ENCODE measurements around the gene KRTAP10-10.
"Not testable (repeated sequence)": the region's sequence is repeated elsewhere in the genome, so short reads cannot be mapped to it uniquely, and the experiment has no call there.

The KRTAP10-10 gene

GRCh38 chr21:44684077-44684476 is 46.9 kb downstream of the KRTAP10-10 start:
- Histone ChIP-seq H3K4me1 (ENCODE audit: insufficient read depth, low read length) (no peaks in the 10 kb centered on the region), H3K36me3 (ENCODE audit: insufficient read depth, low read length) (no peaks in the 10 kb centered on the region), H2AFZ (ENCODE audit: low read depth, low read length) (no peak overlapping the region), H4K20me1 (ENCODE audit: insufficient read depth, low read length) (no peaks in the 10 kb centered on the region), H3K27me3 (ENCODE audit: insufficient read depth, low read length, poor library complexity) (no peaks in the 10 kb centered on the region), H3K9me3 (ENCODE audit: insufficient read depth, low read length, severe bottlenecking) (no peaks in the 10 kb centered on the region), H3K27ac (ENCODE audit: low read length) (no peak overlapping the region), H3K4me2 (ENCODE audit: insufficient read depth, low read length) (no peak overlapping the region), H3K4me3 (ENCODE audit: low read depth in 1 of 2, low read length in 2 of 2) (no peak overlapping the region), H3K9ac (ENCODE audit: low read depth, low read length) (no peak overlapping the region), H3K79me2 (ENCODE audit: insufficient read depth, low read length) (no peaks in the 10 kb centered on the region)
- DNase-seq (no peak), ATAC-seq (ENCODE audit: insufficient read depth, low read depth) (no peak)
- TF ChIP-seq CTCF (IDR thresholded peaks at IDR 0.05; ENCODE audit: borderline replicate concordance, extremely low read depth, low read length, poor library complexity, severe bottlenecking), result no peak
- TF ChIP-seq EZH2 (IDR thresholded peaks at IDR 0.05; ENCODE audit: borderline replicate concordance, low read depth, low read length, severe bottlenecking), result no peak

DNA sequence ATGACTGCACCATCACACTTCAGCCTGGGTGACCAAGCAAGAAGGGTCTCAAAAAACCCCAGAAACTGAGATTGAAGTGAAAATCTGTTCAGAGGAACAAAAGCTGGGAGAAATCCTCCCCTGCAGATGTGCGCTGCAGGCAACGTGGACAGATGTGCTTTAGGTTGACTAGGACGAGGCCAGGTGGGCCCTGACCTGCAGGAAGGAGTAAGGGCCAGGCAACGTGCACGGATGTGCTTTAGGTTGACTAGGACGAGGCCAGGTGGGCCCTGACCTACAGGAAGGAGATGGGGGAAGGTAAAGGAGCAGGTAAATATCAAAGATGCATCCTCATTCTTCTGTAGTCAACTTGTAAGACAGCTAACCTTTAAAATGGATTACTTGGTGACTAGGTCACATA is 47.3 kb downstream of the KRTAP10-10 start:
- no peak overlapping the region for H3K4me3 ChIP-seq (ENCODE audit: low read depth in 1 of 2, low read length in 2 of 2)
- DNase-seq (no peak), ATAC-seq (ENCODE audit: insufficient read depth, low read depth) (no peak)
- no peak overlapping the region for H3K4me2 ChIP-seq (ENCODE audit: insufficient read depth, low read length)
- TF ChIP-seq EZH2 (IDR thresholded peaks at IDR 0.05; ENCODE audit: borderline replicate concordance, low read depth, low read length, severe bottlenecking) (no peak), CTCF (IDR thresholded peaks at IDR 0.05; ENCODE audit: borderline replicate concordance, extremely low read depth, low read length, poor library complexity, severe bottlenecking) (no peak)
- H3K9ac ChIP-seq (ENCODE audit: low read depth, low read length), result no peak overlapping the region
- no peaks in the 10 kb centered on the region for H3K79me2 ChIP-seq (ENCODE audit: insufficient read depth, low read length)
- no peak overlapping the region for H3K27ac ChIP-seq (ENCODE audit: low read length)
- no peaks in the 10 kb centered on the region for H3K27me3 ChIP-seq (ENCODE audit: insufficient read depth, low read length, poor library complexity)
- no peaks in the 10 kb centered on the region for H3K4me1 ChIP-seq (ENCODE audit: insufficient read depth, low read length)
- H3K9me3 ChIP-seq (ENCODE audit: insufficient read depth, low read length, severe bottlenecking), result no peaks in the 10 kb centered on the region
- no peaks in the 10 kb centered on the region for H3K36me3 ChIP-seq (ENCODE audit: insufficient read depth, low read length)
- H4K20me1 ChIP-seq (ENCODE audit: insufficient read depth, low read length), result no peaks in the 10 kb centered on the region
- no peak overlapping the region for H2AFZ ChIP-seq (ENCODE audit: low read depth, low read length)

GRCh38 chr21:44685050-44685449 is 47.9 kb downstream of the KRTAP10-10 start:
- H4K20me1 ChIP-seq (ENCODE audit: insufficient read depth, low read length); H3K79me2 ChIP-seq (ENCODE audit: insufficient read depth, low read length); H2AFZ ChIP-seq (ENCODE audit: low read depth, low read length); H3K27ac ChIP-seq (ENCODE audit: low read length); H3K4me3 ChIP-seq (ENCODE audit: low read depth in 1 of 2, low read length in 2 of 2); H3K9ac ChIP-seq (ENCODE audit: low read depth, low read length); H3K4me1 ChIP-seq (ENCODE audit: insufficient read depth, low read length); H3K4me2 ChIP-seq (ENCODE audit: insufficient read depth, low read length); ATAC-seq (ENCODE audit: insufficient read depth, low read depth); H3K36me3 ChIP-seq (ENCODE audit: insufficient read depth, low read length); DNase-seq; H3K9me3 ChIP-seq (ENCODE audit: insufficient read depth, low read length, severe bottlenecking); H3K27me3 ChIP-seq (ENCODE audit: insufficient read depth, low read length, poor library complexity): not testable (repeated sequence)

DNA sequence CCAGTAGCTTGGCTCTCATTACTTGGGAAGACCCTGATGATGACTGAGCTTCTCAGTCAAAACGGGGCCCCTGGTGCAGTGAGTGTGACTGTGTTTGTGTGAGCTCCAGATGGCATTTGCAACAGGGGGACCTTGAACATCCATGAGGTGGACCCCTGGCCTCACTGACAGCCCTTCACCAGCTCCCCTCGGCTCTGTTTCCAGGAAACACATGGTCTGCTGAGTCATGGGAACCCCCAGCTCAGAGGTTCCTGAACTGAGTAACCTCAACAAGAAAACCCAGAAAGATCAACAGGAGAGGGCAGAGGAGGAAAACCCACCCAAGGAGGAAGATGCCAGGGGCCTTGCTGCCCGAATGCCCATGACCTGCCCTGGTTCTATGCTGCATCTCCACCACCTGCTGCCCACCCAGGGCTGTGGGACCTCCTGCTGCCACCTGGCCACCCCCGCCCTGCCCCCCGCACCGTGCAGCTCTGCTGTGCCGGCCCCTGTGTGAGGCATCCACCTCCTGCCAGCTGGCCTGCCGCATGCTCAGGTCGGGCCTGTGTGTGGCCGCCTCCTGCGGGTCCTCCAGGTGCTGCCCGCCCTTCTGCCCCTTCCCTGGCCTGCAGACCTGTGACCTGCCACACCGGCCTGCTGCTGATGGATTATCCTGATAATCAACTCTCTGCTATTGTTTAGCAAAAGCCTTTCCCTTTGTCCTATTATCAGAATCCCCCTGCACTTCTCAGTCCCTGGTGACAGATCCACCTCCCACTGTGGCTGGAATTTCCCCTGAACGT is 49.0 kb downstream of the KRTAP10-10 start:
- no peak overlapping the region for H3K4me3 ChIP-seq (ENCODE audit: low read depth in 1 of 2, low read length in 2 of 2)
- H3K36me3 ChIP-seq (ENCODE audit: insufficient read depth, low read length), result no peaks in the 10 kb centered on the region
- DNase-seq (no peak), ATAC-seq (ENCODE audit: insufficient read depth, low read depth) (no peak)
- TF ChIP-seq EZH2 (IDR thresholded peaks at IDR 0.05; ENCODE audit: borderline replicate concordance, low read depth, low read length, severe bottlenecking) (no peak), CTCF (IDR thresholded peaks at IDR 0.05; ENCODE audit: borderline replicate concordance, extremely low read depth, low read length, poor library complexity, severe bottlenecking) (no peak)
- no peak overlapping the region for H3K4me2 ChIP-seq (ENCODE audit: insufficient read depth, low read length)
- no peaks in the 10 kb centered on the region for H3K27me3 ChIP-seq (ENCODE audit: insufficient read depth, low read length, poor library complexity)
- no peak overlapping the region for H3K9ac ChIP-seq (ENCODE audit: low read depth, low read length)
- H2AFZ ChIP-seq (ENCODE audit: low read depth, low read length), result no peak overlapping the region
- no peaks in the 10 kb centered on the region for H4K20me1 ChIP-seq (ENCODE audit: insufficient read depth, low read length)
- no peaks in the 10 kb centered on the region for H3K4me1 ChIP-seq (ENCODE audit: insufficient read depth, low read length)
- H3K9me3 ChIP-seq (ENCODE audit: insufficient read depth, low read length, severe bottlenecking), result no peaks in the 10 kb centered on the region
- H3K27ac ChIP-seq (ENCODE audit: low read length), result no peak overlapping the region
- H3K79me2 ChIP-seq (ENCODE audit: insufficient read depth, low read length), result no peaks in the 10 kb centered on the region

Measured in DND-41 (cell line).